Measurements from ENCODE around the gene MAP2K1. TPM values are rescaled to one million over a fixed set of nuclear protein-coding genes. Genes with fewer than 3 reads are reported as not detected.
A peak's percentile ranks its signal among the peaks of the same experiment; 100 is the strongest.

Gene MAP2K1
- total RNA-seq, 1 donor = 52.2 TPM

DNA sequence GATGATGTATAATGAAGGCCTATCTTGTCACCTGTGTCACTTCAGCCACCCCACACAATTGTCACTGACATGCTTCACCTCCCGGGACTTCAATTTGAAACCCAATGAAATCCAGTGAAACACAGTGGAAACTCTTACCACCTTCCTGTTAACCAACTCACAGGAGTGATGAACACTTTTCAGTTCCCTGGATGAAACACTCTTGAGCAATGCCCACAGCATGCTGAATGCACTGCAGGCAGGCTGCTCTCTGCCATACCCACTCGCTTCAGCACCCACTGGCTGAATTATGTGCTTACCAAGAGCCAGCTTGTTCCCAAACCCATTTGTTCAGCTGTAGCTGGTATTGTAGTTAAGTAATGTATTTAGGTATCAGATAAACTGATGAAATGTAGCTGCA, 47.0 kb downstream of the MAP2K1 start:
- TF ChIP-seq, protein P1, sequence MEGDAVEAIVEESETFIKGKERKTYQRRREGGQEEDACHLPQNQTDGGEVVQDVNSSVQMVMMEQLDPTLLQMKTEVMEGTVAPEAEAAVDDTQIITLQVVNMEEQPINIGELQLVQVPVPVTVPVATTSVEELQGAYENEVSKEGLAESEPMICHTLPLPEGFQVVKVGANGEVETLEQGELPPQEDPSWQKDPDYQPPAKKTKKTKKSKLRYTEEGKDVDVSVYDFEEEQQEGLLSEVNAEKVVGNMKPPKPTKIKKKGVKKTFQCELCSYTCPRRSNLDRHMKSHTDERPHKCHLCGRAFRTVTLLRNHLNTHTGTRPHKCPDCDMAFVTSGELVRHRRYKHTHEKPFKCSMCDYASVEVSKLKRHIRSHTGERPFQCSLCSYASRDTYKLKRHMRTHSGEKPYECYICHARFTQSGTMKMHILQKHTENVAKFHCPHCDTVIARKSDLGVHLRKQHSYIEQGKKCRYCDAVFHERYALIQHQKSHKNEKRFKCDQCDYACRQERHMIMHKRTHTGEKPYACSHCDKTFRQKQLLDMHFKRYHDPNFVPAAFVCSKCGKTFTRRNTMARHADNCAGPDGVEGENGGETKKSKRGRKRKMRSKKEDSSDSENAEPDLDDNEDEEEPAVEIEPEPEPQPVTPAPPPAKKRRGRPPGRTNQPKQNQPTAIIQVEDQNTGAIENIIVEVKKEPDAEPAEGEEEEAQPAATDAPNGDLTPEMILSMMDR (IDR thresholded peaks at IDR 0.05; ENCODE audit: insufficient read depth, low read length) = no peak
- no peak for DNase-seq (ENCODE audit: low read depth)
- H3K4me3 ChIP-seq (ENCODE audit: low read depth, low read length) = no peak overlapping the region

DNA sequence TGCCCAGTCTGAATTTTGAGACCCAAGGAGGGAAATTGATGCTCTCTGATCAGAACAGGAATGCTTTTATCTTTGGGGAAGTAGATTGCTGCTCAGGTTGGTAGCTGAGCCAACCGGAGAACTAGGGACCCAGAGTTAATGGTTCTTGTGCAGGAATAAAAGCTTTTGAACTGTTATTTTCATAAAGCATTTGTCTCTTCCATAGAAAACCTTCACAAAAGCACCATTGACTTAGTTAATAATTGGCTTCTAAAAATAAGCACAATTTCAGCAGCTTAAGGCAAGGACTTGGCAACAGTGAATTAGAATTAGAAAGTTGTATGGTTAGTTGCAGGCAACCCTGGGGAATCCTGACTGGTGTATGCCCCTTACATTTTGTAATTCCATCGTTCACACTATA, 53.8 kb downstream of the MAP2K1 start:
- DNase-seq (ENCODE audit: low read depth) = no peak
- TF ChIP-seq, protein P1 (IDR thresholded peaks at IDR 0.05; ENCODE audit: insufficient read depth, low read length) = no peak
- no peak overlapping the region for H3K4me3 ChIP-seq (ENCODE audit: low read depth, low read length)

DNA sequence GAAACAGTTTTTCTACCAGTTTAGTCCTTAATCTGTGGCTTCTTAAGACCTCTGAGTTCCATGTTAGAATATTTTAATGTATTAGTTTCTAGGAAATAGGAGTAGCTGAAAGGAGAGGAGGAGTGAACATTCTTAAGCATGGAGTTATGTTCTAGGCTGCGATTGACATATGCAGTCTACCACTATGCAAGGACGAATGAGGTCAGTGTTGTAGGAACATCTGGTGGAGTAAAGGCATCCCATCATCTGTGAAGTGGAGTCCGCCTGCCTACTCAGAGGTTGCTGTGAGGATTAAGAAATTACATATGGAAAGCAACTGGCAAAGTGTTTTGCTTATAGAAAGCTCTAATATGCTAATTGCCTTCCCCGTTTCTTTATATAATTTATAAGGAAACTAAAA, 65.7 kb downstream of the MAP2K1 start:
- H3K4me3 ChIP-seq (ENCODE audit: low read depth, low read length) = no peak overlapping the region
- TF ChIP-seq, protein P1 (IDR thresholded peaks at IDR 0.05; ENCODE audit: insufficient read depth, low read length) = no peak
- DNase-seq (ENCODE audit: low read depth) = no peak

DNA sequence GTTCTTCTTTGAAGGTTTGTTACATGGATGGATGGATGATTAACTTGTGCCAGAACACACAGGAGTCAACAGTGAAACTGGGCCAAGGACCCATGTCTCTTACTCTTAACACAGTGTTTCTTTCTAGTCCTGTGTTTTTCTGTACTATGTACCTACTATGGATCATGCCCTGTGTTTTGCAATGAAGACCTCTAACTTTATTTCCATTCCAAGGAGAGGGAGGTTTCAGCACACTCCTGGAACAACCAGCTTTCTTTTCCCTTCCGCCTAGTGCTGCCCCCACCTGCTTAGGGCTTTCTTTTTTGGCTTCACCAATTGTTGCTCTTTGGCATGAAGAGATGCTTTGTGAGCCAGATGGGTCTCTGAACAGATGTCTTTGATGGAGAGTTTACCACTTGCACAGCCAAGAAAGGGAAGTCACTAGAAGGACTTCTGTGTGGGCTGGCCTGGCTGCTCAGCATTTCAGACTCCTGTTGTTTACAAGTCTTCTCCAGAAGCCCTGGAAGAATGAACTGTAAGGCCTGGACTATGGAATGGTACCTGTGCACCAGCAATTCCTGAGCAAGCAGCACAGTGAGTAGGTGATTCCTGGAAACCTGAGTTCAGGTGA, 66.4 kb downstream of the MAP2K1 start:
- DNase-seq (ENCODE audit: low read depth) = peak; percentile 22
- no peak overlapping the region for H3K4me3 ChIP-seq (ENCODE audit: low read depth, low read length)

DNA sequence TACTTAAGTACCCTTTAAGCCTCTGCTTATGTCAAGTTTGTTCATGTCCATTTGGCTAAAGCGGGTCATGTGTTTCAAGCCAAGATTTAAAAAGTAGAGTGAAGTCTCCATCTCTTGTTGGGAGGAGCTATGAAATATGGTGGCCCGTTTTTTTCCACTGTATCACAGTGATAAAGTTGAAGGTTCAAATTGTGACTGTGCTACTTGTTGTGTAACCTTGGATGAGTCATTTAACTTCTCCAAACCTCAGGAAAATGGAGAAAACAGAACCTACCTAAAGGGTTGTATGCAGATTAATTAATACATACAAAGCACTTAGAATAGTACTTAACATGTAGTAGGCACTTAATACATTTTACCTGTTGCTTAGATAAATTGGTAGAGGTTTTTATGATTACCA, 67.4 kb downstream of the MAP2K1 start:
- no peak for DNase-seq (ENCODE audit: low read depth)
- no peak overlapping the region for H3K4me3 ChIP-seq (ENCODE audit: low read depth, low read length)
- TF ChIP-seq, protein P1 (IDR thresholded peaks at IDR 0.05; ENCODE audit: insufficient read depth, low read length) = no peak

More for the DNA sequence above, 66.4 kb downstream of the MAP2K1 start:
- TF ChIP-seq, protein P1 (IDR thresholded peaks at IDR 0.05; ENCODE audit: insufficient read depth, low read length) = no peak

DNA sequence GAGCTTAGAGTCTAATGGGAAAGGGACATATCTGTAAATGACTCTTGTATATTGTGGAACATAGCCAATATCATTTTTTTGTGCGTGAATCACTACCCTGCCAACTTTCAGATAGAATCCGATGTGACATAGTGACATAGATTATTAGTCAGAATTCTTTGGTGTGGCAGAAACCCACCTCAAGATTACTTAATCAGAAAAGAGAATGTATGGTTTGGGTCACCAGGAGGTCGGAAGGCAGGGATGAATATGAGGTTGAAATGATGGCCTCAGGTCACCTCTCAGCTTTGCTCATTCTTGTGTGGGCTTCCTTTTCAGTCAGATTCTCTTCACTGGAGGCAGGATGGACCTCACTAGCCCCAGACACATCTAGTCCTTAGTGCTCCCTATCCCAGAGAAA, 69.5 kb downstream of the MAP2K1 start:
- H3K4me3 ChIP-seq (ENCODE audit: low read depth, low read length) = no peak overlapping the region
- TF ChIP-seq, protein P1 (IDR thresholded peaks at IDR 0.05; ENCODE audit: insufficient read depth, low read length) = no peak
- peak; percentile 20 for DNase-seq (ENCODE audit: low read depth)

Data from fibroblast of the aortic adventitia (primary cell).